ENCODE data around the gene MAJIN.

MAJIN gene

DNA sequence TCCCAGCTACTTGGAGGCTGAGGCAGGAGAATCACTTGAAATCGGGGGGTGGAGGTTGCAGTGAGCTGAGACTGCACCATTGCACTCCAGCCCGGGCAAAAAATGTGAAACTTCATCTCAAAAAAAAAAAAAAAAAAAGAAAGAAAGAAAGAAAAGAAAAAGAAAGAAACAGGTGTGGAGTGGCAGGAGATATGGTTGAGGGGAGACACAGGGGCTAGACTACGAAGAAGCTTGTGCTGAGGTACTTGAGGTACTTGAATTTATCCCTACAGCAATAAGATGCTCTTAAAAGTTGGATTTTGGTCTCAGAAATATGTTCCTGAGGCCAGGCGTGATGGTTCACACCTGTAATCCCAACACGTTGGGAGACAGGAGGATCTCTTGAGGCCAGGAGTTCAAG lies 2.2 kb upstream of the MAJIN start:
- Histone ChIP-seq H3K27ac (ENCODE audit: extremely low read depth, low read depth, low read length) (no peak overlapping the region), H3K4me1 (ENCODE audit: control insufficient read depth, insufficient read depth, low read length) (no peaks in the 10 kb centered on the region), H3K9me3 (ENCODE audit: control insufficient read depth, insufficient read depth, low read depth, low read length) (no peaks in the 10 kb centered on the region), H3K4me3 (ENCODE audit: low read depth, low read length) (no peak overlapping the region), H3K36me3 (ENCODE audit: control insufficient read depth in 2 of 2, insufficient read depth in 1 of 2, low read length in 2 of 2) (no peaks in the 10 kb centered on the region)
- ChIA-PET POLR2A (interaction anchor here (0.7 kb wide), 2 partner anchors 107 to 354 kb away, joined by 4 to 5 read pairs; no protein-coding TSS in a partner anchor), CTCF (interaction anchor here (0.6 kb wide), 1 partner anchor 102 kb away, joined by 5 read pairs; no protein-coding TSS in a partner anchor)
- TF ChIP-seq, protein P1, sequence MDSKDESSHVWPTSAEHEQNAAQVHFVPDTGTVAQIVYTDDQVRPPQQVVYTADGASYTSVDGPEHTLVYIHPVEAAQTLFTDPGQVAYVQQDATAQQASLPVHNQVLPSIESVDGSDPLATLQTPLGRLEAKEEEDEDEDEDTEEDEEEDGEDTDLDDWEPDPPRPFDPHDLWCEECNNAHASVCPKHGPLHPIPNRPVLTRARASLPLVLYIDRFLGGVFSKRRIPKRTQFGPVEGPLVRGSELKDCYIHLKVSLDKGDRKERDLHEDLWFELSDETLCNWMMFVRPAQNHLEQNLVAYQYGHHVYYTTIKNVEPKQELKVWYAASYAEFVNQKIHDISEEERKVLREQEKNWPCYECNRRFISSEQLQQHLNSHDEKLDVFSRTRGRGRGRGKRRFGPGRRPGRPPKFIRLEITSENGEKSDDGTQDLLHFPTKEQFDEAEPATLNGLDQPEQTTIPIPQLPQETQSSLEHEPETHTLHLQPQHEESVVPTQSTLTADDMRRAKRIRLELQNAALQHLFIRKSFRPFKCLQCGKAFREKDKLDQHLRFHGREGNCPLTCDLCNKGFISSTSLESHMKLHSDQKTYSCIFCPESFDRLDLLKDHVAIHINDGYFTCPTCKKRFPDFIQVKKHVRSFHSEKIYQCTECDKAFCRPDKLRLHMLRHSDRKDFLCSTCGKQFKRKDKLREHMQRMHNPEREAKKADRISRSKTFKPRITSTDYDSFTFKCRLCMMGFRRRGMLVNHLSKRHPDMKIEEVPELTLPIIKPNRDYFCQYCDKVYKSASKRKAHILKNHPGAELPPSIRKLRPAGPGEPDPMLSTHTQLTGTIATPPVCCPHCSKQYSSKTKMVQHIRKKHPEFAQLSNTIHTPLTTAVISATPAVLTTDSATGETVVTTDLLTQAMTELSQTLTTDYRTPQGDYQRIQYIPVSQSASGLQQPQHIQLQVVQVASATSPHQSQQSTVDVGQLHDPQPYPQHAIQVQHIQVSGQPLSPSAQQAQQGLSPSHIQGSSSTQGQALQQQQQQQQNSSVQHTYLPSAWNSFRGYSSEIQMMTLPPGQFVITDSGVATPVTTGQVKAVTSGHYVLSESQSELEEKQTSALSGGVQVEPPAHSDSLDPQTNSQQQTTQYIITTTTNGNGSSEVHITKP (tag by site-specific recombination; IDR thresholded peaks at IDR 0.05) = 0 out of 2 replicates have a peak, but pooled peaks have one; percentile 11
- TF ChIP-seq, protein P2, sequence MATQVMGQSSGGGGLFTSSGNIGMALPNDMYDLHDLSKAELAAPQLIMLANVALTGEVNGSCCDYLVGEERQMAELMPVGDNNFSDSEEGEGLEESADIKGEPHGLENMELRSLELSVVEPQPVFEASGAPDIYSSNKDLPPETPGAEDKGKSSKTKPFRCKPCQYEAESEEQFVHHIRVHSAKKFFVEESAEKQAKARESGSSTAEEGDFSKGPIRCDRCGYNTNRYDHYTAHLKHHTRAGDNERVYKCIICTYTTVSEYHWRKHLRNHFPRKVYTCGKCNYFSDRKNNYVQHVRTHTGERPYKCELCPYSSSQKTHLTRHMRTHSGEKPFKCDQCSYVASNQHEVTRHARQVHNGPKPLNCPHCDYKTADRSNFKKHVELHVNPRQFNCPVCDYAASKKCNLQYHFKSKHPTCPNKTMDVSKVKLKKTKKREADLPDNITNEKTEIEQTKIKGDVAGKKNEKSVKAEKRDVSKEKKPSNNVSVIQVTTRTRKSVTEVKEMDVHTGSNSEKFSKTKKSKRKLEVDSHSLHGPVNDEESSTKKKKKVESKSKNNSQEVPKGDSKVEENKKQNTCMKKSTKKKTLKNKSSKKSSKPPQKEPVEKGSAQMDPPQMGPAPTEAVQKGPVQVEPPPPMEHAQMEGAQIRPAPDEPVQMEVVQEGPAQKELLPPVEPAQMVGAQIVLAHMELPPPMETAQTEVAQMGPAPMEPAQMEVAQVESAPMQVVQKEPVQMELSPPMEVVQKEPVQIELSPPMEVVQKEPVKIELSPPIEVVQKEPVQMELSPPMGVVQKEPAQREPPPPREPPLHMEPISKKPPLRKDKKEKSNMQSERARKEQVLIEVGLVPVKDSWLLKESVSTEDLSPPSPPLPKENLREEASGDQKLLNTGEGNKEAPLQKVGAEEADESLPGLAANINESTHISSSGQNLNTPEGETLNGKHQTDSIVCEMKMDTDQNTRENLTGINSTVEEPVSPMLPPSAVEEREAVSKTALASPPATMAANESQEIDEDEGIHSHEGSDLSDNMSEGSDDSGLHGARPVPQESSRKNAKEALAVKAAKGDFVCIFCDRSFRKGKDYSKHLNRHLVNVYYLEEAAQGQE (tag by site-specific recombination; IDR thresholded peaks at IDR 0.05) = no peak

DNA sequence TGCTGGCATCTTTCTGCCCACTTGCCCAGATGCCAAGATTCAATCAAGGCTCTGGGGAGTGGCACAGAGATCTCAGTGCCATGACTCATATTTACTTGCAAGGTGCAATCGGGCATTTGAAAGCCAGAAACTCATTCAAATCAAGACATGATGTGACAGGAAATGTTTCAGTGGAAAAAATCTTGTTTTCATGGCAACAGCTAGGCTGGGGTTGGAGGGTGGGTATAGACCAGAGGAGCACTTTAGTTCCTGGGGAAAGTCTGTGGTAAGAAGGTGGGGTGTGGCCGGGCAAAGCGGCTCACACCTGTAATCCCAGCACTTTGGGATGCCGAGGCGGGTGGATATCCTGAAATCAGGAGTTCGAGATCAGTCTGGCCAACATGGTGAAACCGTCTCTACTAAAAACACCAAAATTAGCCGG lies 1.2 kb downstream of the MAJIN start:
- Histone ChIP-seq H3K27ac (ENCODE audit: extremely low read depth, low read depth, low read length) (no peak overlapping the region), H3K36me3 (ENCODE audit: control insufficient read depth in 2 of 2, insufficient read depth in 1 of 2, low read length in 2 of 2) (no peaks in the 10 kb centered on the region), H3K4me1 (ENCODE audit: control insufficient read depth, insufficient read depth, low read length) (no peaks in the 10 kb centered on the region), H3K4me3 (ENCODE audit: low read depth, low read length) (no peak overlapping the region), H3K9me3 (ENCODE audit: control insufficient read depth, insufficient read depth, low read depth, low read length) (no peaks in the 10 kb centered on the region)
- CTCF ChIA-PET = no interaction called here
- POLR2A ChIA-PET = no interaction called here
- no peak for TF ChIP-seq ZNF266 (tag by site-specific recombination; IDR thresholded peaks at IDR 0.05; ENCODE audit: low read depth)
- TF ChIP-seq, protein P3, sequence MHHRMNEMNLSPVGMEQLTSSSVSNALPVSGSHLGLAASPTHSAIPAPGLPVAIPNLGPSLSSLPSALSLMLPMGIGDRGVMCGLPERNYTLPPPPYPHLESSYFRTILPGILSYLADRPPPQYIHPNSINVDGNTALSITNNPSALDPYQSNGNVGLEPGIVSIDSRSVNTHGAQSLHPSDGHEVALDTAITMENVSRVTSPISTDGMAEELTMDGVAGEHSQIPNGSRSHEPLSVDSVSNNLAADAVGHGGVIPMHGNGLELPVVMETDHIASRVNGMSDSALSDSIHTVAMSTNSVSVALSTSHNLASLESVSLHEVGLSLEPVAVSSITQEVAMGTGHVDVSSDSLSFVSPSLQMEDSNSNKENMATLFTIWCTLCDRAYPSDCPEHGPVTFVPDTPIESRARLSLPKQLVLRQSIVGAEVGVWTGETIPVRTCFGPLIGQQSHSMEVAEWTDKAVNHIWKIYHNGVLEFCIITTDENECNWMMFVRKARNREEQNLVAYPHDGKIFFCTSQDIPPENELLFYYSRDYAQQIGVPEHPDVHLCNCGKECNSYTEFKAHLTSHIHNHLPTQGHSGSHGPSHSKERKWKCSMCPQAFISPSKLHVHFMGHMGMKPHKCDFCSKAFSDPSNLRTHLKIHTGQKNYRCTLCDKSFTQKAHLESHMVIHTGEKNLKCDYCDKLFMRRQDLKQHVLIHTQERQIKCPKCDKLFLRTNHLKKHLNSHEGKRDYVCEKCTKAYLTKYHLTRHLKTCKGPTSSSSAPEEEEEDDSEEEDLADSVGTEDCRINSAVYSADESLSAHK (tag by site-specific recombination; IDR thresholded peaks at IDR 0.05) = no peak
- TF ChIP-seq, protein P4, sequence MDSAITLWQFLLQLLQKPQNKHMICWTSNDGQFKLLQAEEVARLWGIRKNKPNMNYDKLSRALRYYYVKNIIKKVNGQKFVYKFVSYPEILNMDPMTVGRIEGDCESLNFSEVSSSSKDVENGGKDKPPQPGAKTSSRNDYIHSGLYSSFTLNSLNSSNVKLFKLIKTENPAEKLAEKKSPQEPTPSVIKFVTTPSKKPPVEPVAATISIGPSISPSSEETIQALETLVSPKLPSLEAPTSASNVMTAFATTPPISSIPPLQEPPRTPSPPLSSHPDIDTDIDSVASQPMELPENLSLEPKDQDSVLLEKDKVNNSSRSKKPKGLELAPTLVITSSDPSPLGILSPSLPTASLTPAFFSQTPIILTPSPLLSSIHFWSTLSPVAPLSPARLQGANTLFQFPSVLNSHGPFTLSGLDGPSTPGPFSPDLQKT (IDR thresholded peaks at IDR 0.05; ENCODE audit: borderline replicate concordance, low read depth, low read length) = no peak
- no peak for TF ChIP-seq ZNF626 (tag by site-specific recombination; IDR thresholded peaks at IDR 0.05)
- TF ChIP-seq TCF7L2 (IDR thresholded peaks at IDR 0.05; ENCODE audit: borderline replicate concordance, low read depth, low read length) = no peak
- TF ChIP-seq ZNF140 (tag by site-specific recombination; IDR thresholded peaks at IDR 0.05) = no peak
- TF ChIP-seq KLF8 (tag by site-specific recombination; IDR thresholded peaks at IDR 0.05) = no peak
- TF ChIP-seq, protein P5, sequence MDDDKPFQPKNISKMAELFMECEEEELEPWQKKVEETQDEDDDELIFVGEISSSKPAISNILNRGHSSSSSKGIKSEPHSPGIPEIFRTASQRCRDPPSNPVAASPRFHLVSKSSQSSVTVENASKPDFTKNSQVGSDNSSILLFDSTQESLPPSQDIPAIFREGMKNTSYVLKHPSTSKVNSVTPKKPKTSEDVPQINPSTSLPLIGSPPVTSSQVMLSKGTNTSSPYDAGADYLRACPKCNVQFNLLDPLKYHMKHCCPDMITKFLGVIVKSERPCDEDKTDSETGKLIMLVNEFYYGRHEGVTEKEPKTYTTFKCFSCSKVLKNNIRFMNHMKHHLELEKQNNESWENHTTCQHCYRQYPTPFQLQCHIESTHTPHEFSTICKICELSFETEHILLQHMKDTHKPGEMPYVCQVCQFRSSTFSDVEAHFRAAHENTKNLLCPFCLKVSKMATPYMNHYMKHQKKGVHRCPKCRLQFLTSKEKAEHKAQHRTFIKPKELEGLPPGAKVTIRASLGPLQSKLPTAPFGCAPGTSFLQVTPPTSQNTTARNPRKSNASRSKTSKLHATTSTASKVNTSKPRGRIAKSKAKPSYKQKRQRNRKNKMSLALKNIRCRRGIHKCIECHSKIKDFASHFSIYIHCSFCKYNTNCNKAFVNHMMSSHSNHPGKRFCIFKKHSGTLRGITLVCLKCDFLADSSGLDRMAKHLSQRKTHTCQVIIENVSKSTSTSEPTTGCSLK (tag by site-specific recombination; IDR thresholded peaks at IDR 0.05) = no peak
- TF ChIP-seq ZNF473 (tag by site-specific recombination; IDR thresholded peaks at IDR 0.05) = no peak

Data from HEK293 (cell line).